Nephron progenitor cell (in vitro differentiated cells): ENCODE measurements around the gene QRFPR.
"Not testable (repeated sequence)": the region's sequence is repeated elsewhere in the genome, so short reads cannot be mapped to it uniquely, and the experiment has no call there.

Experiments used
- DNase-seq: peaks from one replicate; pipeline ENCODE4 v3.0.0; 2021
- H3K27ac Mint-ChIP-seq: 2 replicates; pipeline ENCODE4 v1.8.0; 2021; ENCODE audit warnings: mild to moderate bottlenecking, moderate library complexity, mixed read lengths
- H3K27me3 Mint-ChIP-seq: 2 replicates; pipeline ENCODE4 v1.8.0; 2021; ENCODE audit warnings: mild to moderate bottlenecking, low read depth, mixed read lengths; ENCODE audit not compliant: poor library complexity
- H3K36me3 Mint-ChIP-seq: 2 replicates; pipeline ENCODE4 v1.8.0; 2021; ENCODE audit warnings: low read depth, mixed read lengths
- H3K4me1 Mint-ChIP-seq: 2 replicates; pipeline ENCODE4 v1.8.0; 2021; ENCODE audit warnings: mixed read lengths
- H3K4me3 Mint-ChIP-seq: 2 replicates; pipeline ENCODE4 v1.8.0; 2021; ENCODE audit warnings: mild to moderate bottlenecking, moderate library complexity, mixed read lengths
- H3K9me3 Mint-ChIP-seq: 2 replicates; pipeline ENCODE4 v1.8.0; 2021; ENCODE audit warnings: mild to moderate bottlenecking, moderate library complexity, mixed read lengths
- CTCF ChIP-seq: fragments of 200-600 bp; sonication (generic); IDR thresholded peaks from 2 replicates; pipeline ENCODE4 v1.5.0; 2021; ENCODE audit warnings: antibody characterized with exemption

Gene QRFPR

DNA sequence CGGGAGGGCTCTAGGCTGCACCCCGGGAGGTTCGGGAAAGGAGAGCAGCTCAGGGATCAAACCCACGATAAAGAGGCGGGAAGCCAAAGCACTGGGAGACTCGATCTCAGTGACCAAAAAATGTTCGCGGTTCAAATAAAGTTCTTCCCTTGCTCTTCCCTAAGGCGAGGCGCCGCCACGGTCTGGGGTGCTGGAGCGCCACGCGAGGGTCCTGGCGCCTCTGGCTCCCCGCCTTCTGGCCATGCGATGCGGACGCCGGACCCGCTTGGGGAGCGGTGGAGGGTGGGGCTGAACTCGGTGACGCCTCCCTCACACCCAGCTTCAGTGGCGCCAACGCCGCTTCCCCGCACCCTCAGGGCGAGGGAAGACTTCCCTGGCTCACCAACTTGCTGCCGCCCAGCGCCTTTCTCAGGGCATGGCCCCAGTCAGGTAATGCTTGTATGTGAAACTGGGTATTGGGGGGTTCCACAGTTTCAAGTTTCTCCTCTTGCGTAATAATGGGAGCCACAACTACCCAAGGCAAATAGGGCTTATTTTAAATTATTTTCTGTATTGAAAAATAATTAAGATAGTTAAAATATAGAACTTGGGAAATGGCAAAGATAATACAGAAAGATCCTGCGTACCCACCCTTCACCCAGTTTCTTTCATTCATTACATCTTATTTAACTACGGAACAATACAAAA, at the start of gene QRFPR:
Gene QRFPR (minus strand): TSS at position 243 of the 687 bp plus-strand sequence. CDS start 371 bp downstream, outside the sequence.
- H3K27ac Mint-ChIP-seq, result no peak within 1 kb of the TSS
- peak within 1 kb of the TSS; percentile 88 for H3K4me3 Mint-ChIP-seq
- DNase-seq, result peak; percentile 57
- H3K36me3 Mint-ChIP-seq, result no peaks in the 10 kb centered on the region
- peaks cover 6% of the 10 kb centered on the region for H3K9me3 Mint-ChIP-seq
- H3K27me3 Mint-ChIP-seq, result peaks cover 62% of the 10 kb centered on the region
- no peak for TF ChIP-seq CTCF
- peaks cover 7% of the 10 kb centered on the region for H3K4me1 Mint-ChIP-seq

DNA sequence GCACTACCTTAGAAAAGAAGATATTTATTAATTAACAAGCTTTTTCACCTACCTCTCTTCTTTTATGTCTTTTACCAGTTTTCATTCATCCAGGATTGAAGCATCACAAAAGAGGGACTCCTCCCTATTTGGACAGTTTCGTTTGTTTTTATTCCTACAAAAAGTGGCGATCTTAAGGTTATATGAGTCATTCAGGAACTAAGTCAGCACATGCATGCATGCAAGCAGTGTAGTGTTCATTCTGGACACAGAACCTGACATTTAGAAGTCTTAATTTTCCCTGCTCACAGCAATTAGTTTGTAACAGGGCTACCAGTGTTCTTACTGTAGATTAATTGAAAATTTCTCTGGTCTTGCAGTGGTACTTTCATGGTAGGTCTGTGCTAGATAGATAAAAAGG, 47.9 kb upstream of the QRFPR start:
- Mint-ChIP-seq H3K27ac (no peak overlapping the region), H3K4me3 (no peak overlapping the region), H3K9me3 (peaks cover 10% of the 10 kb centered on the region), H3K36me3 (peaks cover 6% of the 10 kb centered on the region), H3K4me1 (no peaks in the 10 kb centered on the region), H3K27me3 (no peaks in the 10 kb centered on the region)
- no peak for DNase-seq
- no peak for TF ChIP-seq CTCF

DNA sequence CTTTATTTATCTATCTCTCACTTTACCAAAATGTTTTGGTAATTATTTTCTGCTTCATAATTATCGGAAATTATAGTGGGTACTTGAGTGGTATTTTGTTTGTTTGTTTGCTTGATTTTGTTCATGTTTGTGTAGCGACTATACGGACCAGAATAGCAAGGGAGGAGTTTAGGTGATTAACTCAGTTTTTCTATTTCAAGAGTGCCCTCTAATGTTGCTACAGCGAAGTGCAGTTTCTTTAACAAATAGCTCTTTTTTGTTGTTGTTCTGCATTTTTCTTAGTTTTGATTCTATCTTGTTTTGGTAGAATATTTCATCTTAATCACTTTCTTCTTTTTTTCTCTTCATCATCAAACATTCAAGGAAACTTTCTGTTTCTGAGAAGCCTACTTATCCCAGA, 40.8 kb upstream of the QRFPR start:
- no peak for TF ChIP-seq CTCF
- DNase-seq, result no peak
- Mint-ChIP-seq H3K4me3 (no peak overlapping the region), H3K9me3 (peaks cover 27% of the 10 kb centered on the region), H3K27ac (no peak overlapping the region), H3K4me1 (no peaks in the 10 kb centered on the region), H3K36me3 (no peaks in the 10 kb centered on the region), H3K27me3 (no peaks in the 10 kb centered on the region)

- no peak for DNase-seq
- Mint-ChIP-seq H3K9me3 (peaks cover 83% of the 10 kb centered on the region), H3K4me1 (peaks cover 14% of the 10 kb centered on the region), H3K27ac (no peak overlapping the region), H3K36me3 (peaks cover 27% of the 10 kb centered on the region), H3K27me3 (no peaks in the 10 kb centered on the region), H3K4me3 (no peak overlapping the region)
- no peak for TF ChIP-seq CTCF
Measured at GRCh38 chr4:121411151-121411744, 30.4 kb upstream of the QRFPR start.

DNA sequence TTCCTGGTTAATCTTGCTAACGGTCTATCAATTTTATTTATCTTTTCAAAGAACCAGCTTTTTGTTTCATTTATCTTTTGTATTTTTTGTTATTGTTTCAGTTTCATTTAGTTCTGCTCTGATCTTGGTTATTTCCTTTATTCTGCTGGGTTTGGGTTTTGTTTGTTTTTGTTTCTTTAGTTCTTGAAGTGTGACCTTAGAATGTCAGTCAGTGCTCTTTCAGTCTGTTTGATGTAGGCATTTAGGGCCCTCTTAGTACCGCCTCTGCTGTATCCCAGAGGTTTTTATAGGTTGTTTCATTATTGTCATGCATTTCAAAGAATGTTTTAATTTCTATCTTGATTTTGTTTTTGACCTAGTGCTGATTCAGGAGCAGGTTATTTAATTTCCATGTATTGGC, 27.7 kb upstream of the QRFPR start:
- DNase-seq, H3K4me3 Mint-ChIP-seq, H3K27me3 Mint-ChIP-seq: not testable (repeated sequence)
- H3K9me3 Mint-ChIP-seq, result peaks cover 61% of the 10 kb centered on the region
- peaks cover 14% of the 10 kb centered on the region for H3K4me1 Mint-ChIP-seq
- H3K36me3 Mint-ChIP-seq, result peaks cover 16% of the 10 kb centered on the region
- H3K27ac Mint-ChIP-seq, result peak overlapping the region; percentile 86

GRCh38 chr4:121400632-121401031, 19.8 kb upstream of the QRFPR start:
- no peak for DNase-seq
- Mint-ChIP-seq H3K4me3 (no peak overlapping the region), H3K27me3 (peaks cover 4% of the 10 kb centered on the region), H3K9me3 (no peaks in the 10 kb centered on the region), H3K27ac (no peak overlapping the region), H3K36me3 (no peaks in the 10 kb centered on the region), H3K4me1 (no peaks in the 10 kb centered on the region)
- no peak for TF ChIP-seq CTCF
